ENCODE data around the gene ZNF581. TPM values are rescaled to one million over a fixed set of nuclear protein-coding genes. Genes with fewer than 3 reads are reported as not detected.

Gene ZNF581
- total RNA-seq, result 16.6 and 24.6 TPM in 2 replicates

GRCh38 chr19:55643003-55643886 is at the start of gene ZNF581:
Gene ZNF581 (plus strand): TSS chr19:55643649. CDS start chr19:55644572, 923 bp downstream.

GRCh38 chr19:55599468-55599841 is 44.0 kb upstream of the ZNF581 start, which contains the start of gene FIZ1:
Gene FIZ1 (minus strand): TSS chr19:55599517. CDS start chr19:55597865, 1,652 bp downstream.

GRCh38 chr19:55599842-55600661 is 43.4 kb upstream of the ZNF581 start, which contains the start of gene ZNF524:
Gene ZNF524 (plus strand): TSS chr19:55600288. CDS start chr19:55602113, 1,825 bp downstream.

GRCh38 chr19:55605637-55606470 is 37.6 kb upstream of the ZNF581 start, which contains the start of gene ZNF865:
Gene ZNF865 (plus strand): TSS chr19:55605647. CDS start chr19:55613619, 7,972 bp downstream.

GRCh38 chr19:55624109-55625003 is 19.1 kb upstream of the ZNF581 start, which contains the start of gene ZNF784:
Gene ZNF784 (minus strand): TSS chr19:55624566. CDS start chr19:55624561, 5 bp downstream.

GRCh38 chr19:55640577-55641425 is 2.6 kb upstream of the ZNF581 start, which contains the start of gene ZNF580:
Gene ZNF580 (plus strand): TSS chr19:55641002. CDS start chr19:55642509, 1,507 bp downstream.

GRCh38 chr19:55647732-55648584 is 4.5 kb downstream of the ZNF581 start, which contains the start of gene CCDC106:
Gene CCDC106 (plus strand): TSS chr19:55648212. CDS start chr19:55649047, 835 bp downstream.

GRCh38 chr19:55654868-55655647 is 11.6 kb downstream of the ZNF581 start, which contains the start of gene U2AF2:
Gene U2AF2 (plus strand): TSS chr19:55655035. CDS start chr19:55655105, 70 bp downstream.

GRCh38 chr19:55674841-55675660 is 31.6 kb downstream of the ZNF581 start, which contains the start of gene EPN1:
Gene EPN1 (plus strand): TSS chr19:55675226. CDS start chr19:55678628, 3,402 bp downstream.

Other genes with a start within 250 kb of the ZNF581 start
- gene UBE2S, start 235.9 kb upstream of the ZNF581 start, total RNA-seq, result 66.7 and 71.0 TPM in 2 replicates
- gene SHISA7, start 200.3 kb upstream of the ZNF581 start, total RNA-seq, result not detected in 2 replicates
- 36.7 and 40.1 TPM in 2 replicates for gene ISOC2, start 182.0 kb upstream of the ZNF581 start, total RNA-seq
- not detected in 2 replicates for gene C19orf85, start 178.9 kb upstream of the ZNF581 start, total RNA-seq
- 1.2 and 2.7 TPM in 2 replicates for gene ZNF628, start 167.0 kb upstream of the ZNF581 start, total RNA-seq
- 13.7 and 20.4 TPM in 2 replicates for gene NAT14, start 158.5 kb upstream of the ZNF581 start, total RNA-seq
- gene SSC5D, start 155.2 kb upstream of the ZNF581 start, total RNA-seq, result 39.3 and 40.5 TPM in 2 replicates
- gene SBK2, start 106.5 kb upstream of the ZNF581 start, total RNA-seq, result 0.13 TPM in 1 of 2 replicates, not detected in the other
- 0.07 TPM in 2 replicates for gene SBK3, start 98.1 kb upstream of the ZNF581 start, total RNA-seq
- gene ZNF579, start 62.8 kb upstream of the ZNF581 start, total RNA-seq, result 4.1 and 9.1 TPM in 2 replicates
- 3.8 and 5.0 TPM in 2 replicates for gene FIZ1, start 44.1 kb upstream of the ZNF581 start, total RNA-seq
- gene ZNF524, start 43.4 kb upstream of the ZNF581 start, total RNA-seq, result 9.5 and 13.1 TPM in 2 replicates
- 2.5 and 5.1 TPM in 2 replicates for gene ZNF865, start 38.0 kb upstream of the ZNF581 start, total RNA-seq
- gene ZNF784, start 19.1 kb upstream of the ZNF581 start, total RNA-seq, result 3.9 and 5.1 TPM in 2 replicates
- gene ZNF580, start 2.6 kb upstream of the ZNF581 start, total RNA-seq, result 7.1 and 8.8 TPM in 2 replicates
- gene CCDC106, start 4.6 kb downstream of the ZNF581 start, total RNA-seq, result 10.7 and 13.3 TPM in 2 replicates
- gene U2AF2, start 11.4 kb downstream of the ZNF581 start, total RNA-seq, result 103 and 111 TPM in 2 replicates
- gene EPN1, start 31.6 kb downstream of the ZNF581 start, total RNA-seq, result 130 and 144 TPM in 2 replicates
- not detected in 2 replicates for gene NLRP9, start 94.8 kb downstream of the ZNF581 start, total RNA-seq
- not detected in 2 replicates for gene RFPL4A, start 115.4 kb downstream of the ZNF581 start, total RNA-seq
- gene RFPL4AL1, start 125.5 kb downstream of the ZNF581 start, total RNA-seq, result not detected in 2 replicates
- gene NLRP11, start 188.3 kb downstream of the ZNF581 start, total RNA-seq, result not detected in 2 replicates
- not detected in 2 replicates for gene NLRP4, start 192.9 kb downstream of the ZNF581 start, total RNA-seq

All from smooth muscle cell of the pulmonary artery (primary cell).